H1 (cell line): ENCODE results near the gene ADRA2A. TPM values are rescaled to one million over a fixed set of nuclear protein-coding genes. Genes with fewer than 3 reads are reported as not detected.

Source experiments
- EP300 ChIP-seq, 2 experiments: IDR thresholded peaks; 1 replicate in 1 of 2; 2 replicates in 1 of 2; pipeline ENCODE4 v1.6.1; 2011 to 2012; ENCODE audit warnings: low read depth in 2 of 2, low read length in 2 of 2, mild to moderate bottlenecking in 2 of 2, borderline replicate concordance in 1 of 2, inconsistent platforms in 1 of 2, moderate library complexity in 1 of 2
- SAP30 ChIP-seq: fragments of 300-600 bp; sonication (generic); IDR thresholded peaks from 2 replicates; pipeline ENCODE4 v1.7.1; 2012; ENCODE audit warnings: low read length, moderate library complexity, mild to moderate bottlenecking, inconsistent platforms; ENCODE audit not compliant: insufficient read depth, insufficient replicate concordance
- polyA plus RNA-seq, 7 experiments: library from polyadenylated mRNA; depleted of rRNA in 3 of 7; stranded (reverse) in 5 of 7; unstranded in 2 of 7; fragments of >200 nt in 5 of 7; fragments of 200-250 nt in 2 of 7; gene quantifications; 1 replicate in 5 of 7; 2 replicates in 1 of 7; 4 replicates in 1 of 7; pipeline versions ENCODE4 v1.2.1 to v1.2.3, GENCODE V29; 2011 to 2013; ENCODE audit warnings: missing spikeins in 2 of 7, mixed read lengths in 2 of 7
- total RNA-seq: library from RNA; stranded (reverse); fragmentation: NEBNext Ultra II Directional; extraction: Animal tissue kit (Norgen Biotek cat#: 25700); gene quantifications from 2 replicates; pipeline ENCODE4 v1.2.1, GENCODE V29; 2021

The ADRA2A gene
- total and polyA plus RNA-seq, 2 of the 8 experiments (the other 6 are each of a cell fraction or from before 2014, with no cell fraction given), result 5.9 to 6.2 TPM

DNA sequence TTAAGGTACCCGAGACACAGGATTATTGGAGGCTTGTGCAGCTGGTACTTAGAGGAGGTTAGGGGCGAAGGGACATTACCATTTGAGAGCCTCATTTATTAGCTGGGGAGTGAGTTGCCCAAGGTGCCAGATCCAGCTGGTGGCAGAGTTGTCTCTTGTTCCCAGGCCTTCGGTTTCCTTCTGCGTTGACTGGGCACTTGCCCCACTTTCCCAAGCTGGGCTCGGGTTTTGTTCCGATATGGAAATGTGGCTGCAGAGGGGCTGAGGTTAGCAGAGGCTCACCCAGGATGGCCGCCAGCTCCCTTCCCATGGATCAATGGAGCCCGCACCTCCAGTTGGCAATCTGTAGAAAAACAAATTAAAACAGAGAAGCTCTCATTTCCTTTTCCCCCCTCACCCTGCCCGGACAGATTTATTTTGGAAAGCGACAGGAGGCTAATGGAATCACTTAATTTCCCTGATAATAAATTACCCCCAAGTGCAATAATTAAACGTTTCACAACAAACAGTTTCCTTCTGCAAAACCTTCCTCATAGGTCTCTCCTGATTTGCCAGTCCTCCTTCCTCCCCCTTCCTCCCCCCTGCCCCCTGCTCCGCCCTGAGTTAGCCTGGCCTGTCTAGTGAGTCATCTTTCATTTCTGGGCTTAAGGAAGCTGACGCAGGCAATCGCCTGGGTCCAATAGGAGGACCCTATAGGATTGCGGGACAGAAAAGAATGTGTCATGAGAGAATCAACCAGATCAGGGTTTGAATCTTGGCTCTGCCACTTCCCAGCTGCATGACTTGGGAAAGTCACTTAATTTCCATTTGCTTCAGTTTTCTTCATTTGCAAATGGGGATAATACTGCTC, 51.7 kb downstream of the ADRA2A start (continued):
- TF ChIP-seq SAP30 (no peak), EP300 (IDR thresholded peaks at IDR 0.05; ENCODE audit: borderline replicate concordance in 1 of 2, low read depth in 2 of 2, low read length in 2 of 2) (no peak)
- TF ChIP-seq, all 59 proteins: peak for 0
